ENCODE data around the gene OPRD1. TPM values are rescaled to one million over a fixed set of nuclear protein-coding genes. Genes with fewer than 3 reads are reported as not detected.
"Not testable (repeated sequence)": the region's sequence is repeated elsewhere in the genome, so short reads cannot be mapped to it uniquely, and the experiment has no call there.

The OPRD1 gene
- total RNA-seq, 3 donors from 2014 or later, result not detected

- no peak for ATAC-seq
- no peaks in the 10 kb centered on the region for H3K9me3 Mint-ChIP-seq
- no peaks in the 10 kb centered on the region for H3K36me3 Mint-ChIP-seq (ENCODE audit: insufficient read depth)
- peaks cover 3% of the 10 kb centered on the region for H3K4me1 Mint-ChIP-seq (ENCODE audit: low read depth)
- H3K4me3 Mint-ChIP-seq, result no peak overlapping the region
- H3K27me3 Mint-ChIP-seq (ENCODE audit: low read depth), result peaks cover 7% of the 10 kb centered on the region
- no peak for DNase-seq
Observed at GRCh38 chr1:28790377-28791035, 21.5 kb upstream of the OPRD1 start.

GRCh38 chr1:28791929-28792328 lies 20.0 kb upstream of the OPRD1 start:
- H3K4me1 Mint-ChIP-seq (ENCODE audit: low read depth); ATAC-seq; H3K36me3 Mint-ChIP-seq (ENCODE audit: insufficient read depth): not testable (repeated sequence)

GRCh38 chr1:28792644-28793121 lies 19.3 kb upstream of the OPRD1 start:
- Mint-ChIP-seq H3K27me3 (ENCODE audit: low read depth) (peaks cover 7% of the 10 kb centered on the region), H3K9me3 (no peaks in the 10 kb centered on the region), H3K4me1 (ENCODE audit: low read depth) (no peaks in the 10 kb centered on the region), H3K4me3 (no peak overlapping the region), H3K36me3 (ENCODE audit: insufficient read depth) (no peaks in the 10 kb centered on the region)
- DNase-seq (no peak), ATAC-seq (no peak)

More at GRCh38 chr1:28791929-28792328, 20.0 kb upstream of the OPRD1 start:
- H3K9me3 Mint-ChIP-seq; H3K4me3 Mint-ChIP-seq; H3K27me3 Mint-ChIP-seq (ENCODE audit: low read depth); DNase-seq: not testable (repeated sequence)

- not testable (repeated sequence) for H3K9me3 Mint-ChIP-seq; H3K4me3 Mint-ChIP-seq; H3K4me1 Mint-ChIP-seq (ENCODE audit: low read depth); DNase-seq; ATAC-seq; H3K27me3 Mint-ChIP-seq (ENCODE audit: low read depth); H3K36me3 Mint-ChIP-seq (ENCODE audit: insufficient read depth)
Observed at GRCh38 chr1:28794582-28794981, 17.4 kb upstream of the OPRD1 start.

- no peak for ATAC-seq
- no peaks in the 10 kb centered on the region for H3K4me1 Mint-ChIP-seq (ENCODE audit: low read depth)
- H3K4me3 Mint-ChIP-seq, result no peak overlapping the region
- no peaks in the 10 kb centered on the region for H3K36me3 Mint-ChIP-seq (ENCODE audit: insufficient read depth)
- H3K9me3 Mint-ChIP-seq, result no peaks in the 10 kb centered on the region
- peaks cover 4% of the 10 kb centered on the region for H3K27me3 Mint-ChIP-seq (ENCODE audit: low read depth)
- DNase-seq, result no peak
Observed at GRCh38 chr1:28796352-28797211, 15.4 kb upstream of the OPRD1 start.

- DNase-seq (no peak), ATAC-seq (no peak)
- Mint-ChIP-seq H3K9me3 (no peaks in the 10 kb centered on the region), H3K4me3 (no peak overlapping the region), H3K4me1 (ENCODE audit: low read depth) (no peaks in the 10 kb centered on the region), H3K27me3 (ENCODE audit: low read depth) (peaks cover 2% of the 10 kb centered on the region), H3K36me3 (ENCODE audit: insufficient read depth) (no peaks in the 10 kb centered on the region)
Observed at GRCh38 chr1:28800324-28800723, 11.6 kb upstream of the OPRD1 start.

GRCh38 chr1:28801461-28801860 lies 10.5 kb upstream of the OPRD1 start:
- H3K4me1 Mint-ChIP-seq (ENCODE audit: low read depth), result no peaks in the 10 kb centered on the region
- no peak for ATAC-seq
- no peaks in the 10 kb centered on the region for H3K9me3 Mint-ChIP-seq
- H3K36me3 Mint-ChIP-seq (ENCODE audit: insufficient read depth), result no peaks in the 10 kb centered on the region
- H3K4me3 Mint-ChIP-seq, result no peak overlapping the region
- DNase-seq, result no peak
- peaks cover under 1% of the 10 kb centered on the region for H3K27me3 Mint-ChIP-seq (ENCODE audit: low read depth)

- no peak for DNase-seq
- Mint-ChIP-seq H3K36me3 (ENCODE audit: insufficient read depth) (no peaks in the 10 kb centered on the region), H3K4me1 (ENCODE audit: low read depth) (no peaks in the 10 kb centered on the region), H3K27me3 (ENCODE audit: low read depth) (peaks cover 2% of the 10 kb centered on the region), H3K9me3 (no peaks in the 10 kb centered on the region), H3K4me3 (no peak overlapping the region)
- no peak for ATAC-seq
Observed at GRCh38 chr1:28803051-28803450, 8.9 kb upstream of the OPRD1 start.

GRCh38 chr1:28803662-28804061 lies 8.3 kb upstream of the OPRD1 start:
- Mint-ChIP-seq H3K9me3 (no peaks in the 10 kb centered on the region), H3K36me3 (ENCODE audit: insufficient read depth) (no peaks in the 10 kb centered on the region), H3K4me1 (ENCODE audit: low read depth) (no peaks in the 10 kb centered on the region), H3K27me3 (ENCODE audit: low read depth) (peaks cover 2% of the 10 kb centered on the region), H3K4me3 (no peak overlapping the region)
- no peak for ATAC-seq
- DNase-seq, result no peak

- Mint-ChIP-seq H3K4me1 (ENCODE audit: low read depth) (no peaks in the 10 kb centered on the region), H3K9me3 (no peaks in the 10 kb centered on the region), H3K4me3 (no peak overlapping the region), H3K27me3 (ENCODE audit: low read depth) (peaks cover 2% of the 10 kb centered on the region), H3K36me3 (ENCODE audit: insufficient read depth) (no peaks in the 10 kb centered on the region)
- ATAC-seq, result no peak
- DNase-seq, result no peak
Observed at GRCh38 chr1:28804071-28804470, 7.9 kb upstream of the OPRD1 start.

- Mint-ChIP-seq H3K4me1 (ENCODE audit: low read depth) (peaks cover 3% of the 10 kb centered on the region), H3K4me3 (no peak overlapping the region), H3K27me3 (ENCODE audit: low read depth) (peaks cover 27% of the 10 kb centered on the region), H3K36me3 (ENCODE audit: insufficient read depth) (no peaks in the 10 kb centered on the region), H3K9me3 (no peaks in the 10 kb centered on the region)
- ATAC-seq, result no peak
- DNase-seq, result no peak
Observed at GRCh38 chr1:28807046-28807445, 4.9 kb upstream of the OPRD1 start.

GRCh38 chr1:28807986-28808385 lies 4.0 kb upstream of the OPRD1 start:
- Mint-ChIP-seq H3K27me3 (ENCODE audit: low read depth) (peaks cover 31% of the 10 kb centered on the region), H3K4me1 (ENCODE audit: low read depth) (peaks cover 3% of the 10 kb centered on the region), H3K4me3 (no peak overlapping the region), H3K9me3 (no peaks in the 10 kb centered on the region), H3K36me3 (ENCODE audit: insufficient read depth) (no peaks in the 10 kb centered on the region)
- DNase-seq (no peak), ATAC-seq (no peak)

- H3K27me3 Mint-ChIP-seq (ENCODE audit: low read depth), result peaks cover 51% of the 10 kb centered on the region
- H3K9me3 Mint-ChIP-seq, result no peaks in the 10 kb centered on the region
- peaks cover 5% of the 10 kb centered on the region for H3K4me1 Mint-ChIP-seq (ENCODE audit: low read depth)
- no peaks in the 10 kb centered on the region for H3K36me3 Mint-ChIP-seq (ENCODE audit: insufficient read depth)
- DNase-seq (no peak), ATAC-seq (no peak)
- H3K4me3 Mint-ChIP-seq, result no peak overlapping the region
Observed at GRCh38 chr1:28811369-28811765, 603 bp upstream of the OPRD1 start.

GRCh38 chr1:28812669-28813468 lies 899 bp downstream of the OPRD1 start:
- Mint-ChIP-seq H3K4me1 (ENCODE audit: low read depth) (peaks cover 5% of the 10 kb centered on the region), H3K9me3 (no peaks in the 10 kb centered on the region), H3K36me3 (ENCODE audit: insufficient read depth) (no peaks in the 10 kb centered on the region), H3K4me3 (no peak overlapping the region), H3K27me3 (ENCODE audit: low read depth) (peaks cover 57% of the 10 kb centered on the region)
- peak in 1 of 2 donors; percentile 23 for ATAC-seq
- DNase-seq, result no peak
